DND-41 (cell line): ENCODE results near the gene C1QB.

ENCODE experiments used
- CTCF ChIP-seq: IDR thresholded peaks from 2 replicates; pipeline ENCODE4 v1.5.1; 2012; ENCODE audit warnings: borderline replicate concordance, low read length, moderate library complexity, mild to moderate bottlenecking; ENCODE audit not compliant: poor library complexity, severe bottlenecking; ENCODE audit errors: extremely low read depth
- EZH2 ChIP-seq: IDR thresholded peaks from 3 replicates; pipeline ENCODE4 v1.6.1; 2012; ENCODE audit warnings: borderline replicate concordance, low read depth, mild to moderate bottlenecking, moderate library complexity, low read length, inconsistent platforms; ENCODE audit not compliant: severe bottlenecking

GRCh38 chr1:22685591-22686059, 32.6 kb downstream of the C1QB start:
- no peak for TF ChIP-seq CTCF
- TF ChIP-seq EZH2: no peak
